NCI-H1417 treated with DMSO at 0.1 percent for 48 hours (cell line): Measurements from ENCODE around the gene PPFIA2.
"Not testable (repeated sequence)": the region's sequence is repeated elsewhere in the genome, so short reads cannot be mapped to it uniquely, and the experiment has no call there.

Experiments used
- DNase-seq: peaks from one replicate; lab custom pipeline; 2025; lab: John Stamatoyannopoulos, UW

Gene PPFIA2

DNA sequence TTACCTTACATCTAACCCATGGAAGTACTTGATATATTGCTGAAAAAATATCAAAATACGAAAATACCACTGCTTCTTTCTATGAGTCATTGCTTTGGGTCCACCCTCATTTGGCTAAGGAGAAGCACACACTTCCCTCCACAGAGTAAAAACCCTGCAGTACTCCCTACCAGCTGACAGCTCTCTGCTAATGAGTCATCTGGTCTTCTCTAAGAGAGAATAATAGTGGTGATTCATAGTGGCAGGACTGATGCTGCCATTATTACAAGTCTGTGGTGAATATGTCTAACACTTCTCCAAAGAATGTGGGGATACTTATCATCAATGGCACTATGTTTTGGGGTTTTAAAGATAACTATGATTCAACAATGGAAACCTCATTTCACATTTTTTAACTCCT is 90.7 kb downstream of the PPFIA2 start:
- no peak for DNase-seq

DNA sequence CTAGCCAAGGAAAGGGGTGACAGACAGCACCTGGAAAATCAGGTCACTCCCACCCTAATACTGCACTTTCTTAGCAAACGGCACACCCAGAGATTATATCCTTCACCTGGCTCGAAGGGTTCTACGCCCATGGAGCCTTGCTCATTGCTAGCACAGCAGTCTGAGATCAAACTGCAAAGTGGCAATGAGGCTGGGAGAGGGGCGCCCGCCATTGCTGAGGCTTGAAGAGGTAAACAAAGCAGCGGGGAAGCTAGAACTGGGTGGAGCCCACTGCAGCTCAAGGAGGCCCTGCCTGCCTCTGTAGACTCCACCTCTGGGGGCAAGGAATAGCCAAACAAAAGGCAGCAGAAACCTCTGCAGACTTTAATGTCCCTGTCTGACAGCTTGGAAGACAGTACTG is 99.8 kb downstream of the PPFIA2 start:
- DNase-seq, result not testable (repeated sequence)

DNA sequence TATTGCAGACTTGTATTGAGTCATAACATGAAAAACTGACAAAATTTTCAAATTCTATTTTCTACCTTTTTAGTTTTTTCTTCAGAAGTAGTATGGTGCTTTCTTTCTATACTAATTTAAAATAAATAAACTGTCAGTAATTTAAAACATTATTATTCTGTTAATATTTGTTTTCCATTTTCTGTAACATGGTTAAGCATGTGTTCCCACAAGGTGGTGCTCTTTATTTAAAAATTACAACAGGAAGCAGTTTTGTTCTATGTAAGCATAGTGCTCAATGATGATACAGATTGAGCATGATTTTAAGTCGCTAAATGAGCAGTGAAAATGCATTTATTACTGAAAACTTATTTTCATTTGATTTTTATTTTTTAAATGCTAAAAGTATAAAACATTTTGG is 114.6 kb downstream of the PPFIA2 start:
- DNase-seq, result peak; percentile 75

DNA sequence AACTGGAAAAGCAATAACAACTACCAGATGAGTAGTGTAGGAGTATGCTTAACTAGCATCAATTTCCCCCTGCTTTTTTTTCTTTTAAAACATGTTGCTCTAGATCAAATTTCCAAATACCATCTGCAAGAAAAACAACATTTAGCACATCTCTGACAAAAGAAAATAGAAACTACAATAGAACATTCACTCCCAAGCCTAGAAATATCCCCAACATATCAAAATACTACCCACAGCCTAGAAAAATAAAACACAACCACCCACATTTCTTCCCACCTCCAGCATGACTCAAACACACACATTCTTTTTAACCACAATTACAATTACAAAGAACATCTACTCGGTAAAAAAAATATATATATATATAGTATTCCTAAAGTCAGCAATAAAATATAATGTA is 120.0 kb downstream of the PPFIA2 start:
- DNase-seq, result no peak

DNA sequence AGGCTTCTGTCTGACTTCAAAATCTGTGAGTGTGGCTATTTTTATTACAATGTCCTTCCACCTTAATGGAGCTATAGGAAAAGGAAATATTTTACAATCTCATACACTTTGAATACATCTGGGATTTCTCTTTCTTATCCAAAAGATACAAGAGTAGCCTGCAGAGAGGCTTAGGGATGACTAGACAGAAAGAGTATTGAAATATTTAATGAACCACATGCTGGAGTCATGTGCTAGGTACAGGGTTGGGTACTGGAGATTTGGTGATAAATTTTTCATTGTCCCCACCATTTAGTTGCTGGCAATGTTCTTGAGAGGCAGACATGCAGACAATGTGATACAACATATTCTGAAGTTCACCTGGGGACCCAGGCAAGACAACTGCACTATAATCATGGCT is 126.0 kb downstream of the PPFIA2 start:
- DNase-seq, result no peak

DNA sequence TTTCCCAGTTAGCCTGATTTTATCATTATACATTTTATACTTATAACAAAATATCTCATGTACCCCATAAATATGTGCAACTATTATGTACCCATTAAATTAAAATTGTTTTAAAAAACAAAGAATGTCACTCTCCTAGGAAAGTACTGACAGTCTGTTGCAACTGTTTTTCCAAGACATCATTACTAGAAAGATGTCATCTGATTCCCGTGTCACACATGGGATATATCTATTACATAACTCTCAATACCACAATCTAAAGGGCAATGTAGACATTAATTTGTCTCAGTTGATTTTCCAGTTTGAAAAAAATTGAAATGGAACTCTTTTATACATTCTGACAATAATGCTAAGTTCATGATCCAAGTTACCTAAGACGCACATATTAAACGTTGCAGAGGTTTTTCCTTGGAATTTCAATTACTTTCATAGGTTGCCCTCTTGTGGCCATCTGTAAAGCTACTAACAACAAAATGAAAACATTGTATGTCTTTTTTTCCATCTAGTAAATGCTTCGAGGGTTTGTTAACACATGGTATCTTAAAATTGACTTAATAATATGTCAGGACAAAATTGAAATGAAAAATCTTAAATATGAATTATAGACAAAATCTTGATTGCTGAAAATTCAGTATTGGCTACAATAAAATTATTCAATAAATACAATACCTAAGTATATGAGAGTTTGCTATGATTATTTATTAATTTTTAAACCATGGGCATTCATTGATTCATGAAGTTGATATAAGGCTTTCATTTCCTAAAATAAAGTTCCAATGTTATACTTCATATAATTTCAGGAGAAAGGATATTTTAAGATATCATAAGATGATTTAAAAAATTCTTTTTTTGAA is 131.6 kb downstream of the PPFIA2 start:
- DNase-seq, result peak; percentile 17

DNA sequence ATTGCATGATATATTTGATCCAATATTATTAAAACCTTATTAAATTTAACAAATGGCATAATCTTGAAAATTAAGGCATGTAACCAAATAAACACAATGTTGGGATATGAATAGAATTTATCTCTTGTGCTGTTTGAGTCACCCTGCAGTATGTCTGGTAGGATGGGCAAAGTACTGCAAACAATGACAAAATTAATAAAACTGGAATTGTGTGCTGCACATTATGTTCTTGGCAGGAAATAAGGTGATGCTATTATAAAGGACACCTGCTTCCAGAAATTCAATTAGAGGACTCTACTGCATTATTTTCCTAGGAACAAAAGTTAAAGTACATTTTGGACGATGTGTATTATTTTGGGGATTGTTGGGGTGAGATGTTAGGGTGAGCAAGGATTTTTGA is 132.7 kb downstream of the PPFIA2 start:
- no peak for DNase-seq

DNA sequence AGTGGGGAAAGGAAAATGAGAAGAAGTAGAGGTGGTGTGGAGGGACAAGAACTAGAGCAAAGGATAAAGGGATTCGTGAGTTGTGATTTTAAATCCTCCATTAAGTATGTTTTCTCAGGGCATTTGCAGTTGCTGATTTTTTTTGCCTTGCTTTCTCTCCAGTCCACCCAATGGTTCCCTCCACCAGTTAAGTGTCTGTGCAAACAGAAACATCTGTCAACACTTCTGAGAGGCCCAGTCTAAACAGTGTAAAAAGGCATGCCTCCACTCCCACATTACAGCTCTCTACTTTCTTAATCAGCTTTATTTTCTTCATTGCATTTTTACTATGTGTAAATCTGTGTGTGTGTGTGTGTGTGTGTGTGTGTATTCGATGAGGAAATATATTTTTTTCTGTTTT is 141.2 kb downstream of the PPFIA2 start:
- no peak for DNase-seq

DNA sequence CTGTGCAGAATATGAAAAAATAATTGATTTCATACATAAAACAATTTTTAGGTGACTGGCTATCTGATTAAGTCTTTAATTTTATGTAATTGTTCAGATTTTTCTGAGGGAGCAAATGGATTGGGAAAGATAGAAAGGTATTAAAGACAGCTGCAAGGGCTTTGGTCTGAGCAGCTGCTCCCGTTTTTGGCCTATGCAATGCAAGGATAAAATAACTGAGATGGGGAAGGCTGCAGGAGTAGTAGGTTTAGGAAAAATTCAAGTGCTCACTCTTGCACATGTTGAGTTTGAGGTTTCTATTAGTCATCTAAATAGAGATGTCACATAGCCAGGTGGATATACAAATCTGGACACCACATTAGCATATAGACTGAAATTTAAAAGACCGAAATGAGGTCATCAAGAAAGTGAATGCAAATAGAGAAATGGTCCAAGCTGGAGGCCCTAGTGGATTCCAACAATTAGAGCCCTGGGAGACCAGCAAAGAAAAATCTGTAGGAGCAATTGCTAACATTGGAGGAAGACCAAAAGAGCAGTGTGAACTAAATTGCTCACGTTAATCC is 144.0 kb downstream of the PPFIA2 start:
- no peak for DNase-seq

DNA sequence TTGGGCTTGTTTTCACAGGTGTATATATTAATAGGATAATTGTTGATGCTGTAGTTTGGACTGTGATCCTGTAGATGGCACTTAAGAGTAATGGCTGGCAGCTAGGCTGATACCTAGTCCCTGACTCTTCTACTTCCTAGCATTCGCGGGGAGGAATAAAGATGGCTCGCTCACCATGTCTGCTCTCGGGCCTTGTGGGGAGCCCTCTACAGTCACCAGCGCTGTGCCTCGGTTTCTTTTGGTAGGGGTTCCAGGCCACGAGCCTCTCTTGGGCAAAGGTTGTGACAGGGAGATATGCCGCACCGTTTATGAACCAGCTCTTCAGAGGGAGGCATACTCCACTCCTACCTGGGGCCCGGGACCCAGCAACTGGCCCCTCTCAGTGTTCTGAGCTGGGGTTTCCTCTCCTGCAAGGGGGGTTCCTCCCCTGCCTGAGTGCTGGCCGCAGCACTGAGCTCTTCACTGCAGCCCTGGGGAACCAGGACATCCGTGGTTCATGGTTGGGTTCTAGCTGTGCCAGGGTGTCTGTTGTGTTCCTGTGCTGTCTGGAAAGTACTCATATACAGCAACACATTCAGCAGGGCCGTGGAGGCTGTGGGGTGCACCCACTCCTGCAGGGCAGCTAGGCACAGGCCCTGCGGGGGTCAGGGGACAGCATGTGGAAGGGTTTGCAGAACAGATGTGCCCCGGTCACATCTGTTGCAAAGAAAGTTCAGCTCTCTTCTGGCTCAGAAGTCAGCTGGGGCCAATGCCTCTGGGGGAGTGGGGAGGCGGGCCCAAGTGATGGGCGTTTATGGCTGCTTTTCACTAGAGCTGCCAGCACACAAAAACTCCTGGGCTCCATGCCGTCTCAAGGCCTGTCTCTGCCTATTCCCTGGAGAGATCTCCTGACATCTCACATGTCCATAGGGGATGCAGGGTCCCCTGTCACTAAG is 147.9 kb downstream of the PPFIA2 start:
- DNase-seq, result no peak

DNA sequence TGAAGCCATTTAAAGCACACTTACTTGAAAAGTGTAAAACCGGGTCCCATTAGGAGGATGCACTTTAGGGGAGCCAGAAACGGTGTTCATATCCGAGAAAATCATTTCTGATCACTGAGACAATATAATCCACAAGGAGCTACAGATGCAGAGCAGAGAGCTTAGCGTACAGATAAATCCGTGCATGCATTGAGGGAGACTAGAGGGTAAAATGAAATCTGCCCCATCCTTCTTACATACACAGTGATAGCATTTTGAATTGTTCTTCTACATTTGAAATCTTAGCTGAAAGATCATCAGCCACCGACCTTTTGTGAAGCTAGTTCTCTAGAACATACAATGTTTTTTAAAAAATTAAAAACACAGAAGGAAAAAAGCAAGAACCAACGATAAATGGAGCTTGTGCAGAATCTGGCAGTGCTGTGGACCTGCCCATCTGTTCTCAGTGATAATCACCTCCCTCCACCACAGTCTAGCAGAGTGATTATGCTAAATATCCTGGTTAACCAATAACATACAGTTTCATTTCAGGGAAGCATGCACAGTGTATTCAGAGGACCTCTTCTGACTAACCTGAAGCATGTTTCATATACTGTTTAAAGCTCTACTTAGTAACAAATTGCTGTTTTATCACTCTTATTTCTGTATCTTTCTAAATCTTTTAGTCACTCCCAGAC is 161.1 kb downstream of the PPFIA2 start:
- peak; percentile 88 for DNase-seq

DNA sequence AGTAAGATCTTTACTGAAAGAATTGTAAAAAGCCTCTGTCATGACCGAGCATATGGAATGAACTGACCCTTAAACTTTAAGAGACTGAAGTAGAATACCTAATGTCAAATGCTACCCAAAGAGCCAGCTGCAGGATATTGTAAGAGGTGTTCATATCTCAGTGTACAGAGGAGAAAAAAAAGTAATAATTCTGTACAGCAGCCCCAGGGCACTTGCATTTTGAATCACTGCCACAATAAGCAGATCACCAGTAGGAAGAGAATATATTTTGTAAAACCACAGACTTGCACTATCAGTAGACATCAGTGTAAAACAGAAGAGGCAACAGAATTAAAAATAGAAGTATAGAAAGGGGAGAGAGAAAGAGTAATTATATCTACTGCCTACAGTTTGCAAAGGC is 162.6 kb downstream of the PPFIA2 start:
- no peak for DNase-seq

DNA sequence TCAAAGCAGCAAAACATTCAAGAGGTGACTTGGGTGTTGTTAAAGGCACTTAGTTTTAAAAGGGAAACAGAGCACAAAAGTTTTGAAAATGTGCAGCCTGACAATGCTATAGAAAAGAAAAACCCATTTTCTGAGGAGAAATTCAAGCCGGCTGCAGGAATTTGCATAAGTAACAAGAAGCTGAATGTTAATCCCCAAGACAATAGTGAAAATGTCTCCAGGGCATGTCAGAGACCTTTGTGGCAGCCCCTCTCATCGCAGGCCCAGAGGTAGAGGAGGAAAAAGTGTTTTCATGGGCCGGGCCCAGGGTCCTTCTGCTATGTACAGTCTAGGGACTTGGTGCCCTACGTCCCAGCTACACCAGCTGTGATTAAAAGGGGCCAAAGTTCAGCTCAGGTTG is 167.9 kb downstream of the PPFIA2 start:
- DNase-seq, result no peak

DNA sequence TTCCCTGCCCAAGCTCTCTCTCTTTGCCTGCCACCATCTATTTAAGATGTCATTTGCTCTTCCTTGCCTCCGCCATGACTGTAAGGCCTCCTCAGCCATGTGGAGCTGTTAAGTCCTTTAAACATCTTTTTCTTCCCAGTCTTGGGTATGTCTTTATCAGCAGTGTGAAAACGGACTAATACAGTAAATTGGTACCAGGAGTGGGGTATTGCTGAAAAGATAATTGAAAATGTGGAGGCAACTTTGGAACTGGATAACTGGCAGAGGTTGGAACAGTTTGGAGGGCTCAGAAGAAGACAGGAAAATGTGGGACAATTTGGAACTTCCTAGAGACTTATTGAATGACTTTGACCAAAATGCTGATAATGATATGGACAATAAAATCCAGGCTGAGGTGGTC is 168.4 kb downstream of the PPFIA2 start:
- DNase-seq, result not testable (repeated sequence)

DNA sequence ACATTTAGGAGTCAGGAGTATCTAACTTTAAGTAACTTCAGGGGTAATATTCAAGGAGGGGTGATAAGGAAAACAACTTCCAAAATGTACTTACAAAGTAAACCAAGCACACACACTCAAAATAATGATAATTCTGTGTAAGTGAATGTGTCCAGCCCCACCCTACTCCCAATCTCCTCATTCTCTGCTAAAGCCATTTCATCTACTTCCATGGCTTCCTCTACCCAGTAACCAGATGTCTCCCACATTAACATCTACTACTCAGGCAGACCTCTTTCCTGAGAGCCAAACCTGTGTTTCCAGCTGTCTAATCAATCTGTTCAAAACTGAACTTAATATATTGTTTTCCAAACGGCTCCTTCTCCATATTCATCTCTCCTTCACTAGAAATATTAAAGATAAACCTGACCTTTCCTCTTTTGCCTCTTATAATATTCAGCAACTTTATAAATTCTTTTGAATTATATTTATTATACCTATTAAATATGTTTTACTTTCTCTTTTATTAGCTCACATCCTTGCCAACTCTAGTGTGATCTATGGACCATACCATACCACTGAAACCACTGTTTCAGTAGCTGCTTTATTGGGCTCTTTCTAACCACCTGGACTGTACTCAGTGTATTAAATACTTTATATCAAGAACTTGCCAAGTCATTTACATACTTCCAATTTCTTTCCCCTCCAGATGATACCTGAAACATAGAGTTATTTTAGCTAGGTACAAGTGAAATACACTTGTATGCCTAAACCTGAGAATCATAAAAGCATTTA is 170.7 kb downstream of the PPFIA2 start:
- DNase-seq, result no peak

DNA sequence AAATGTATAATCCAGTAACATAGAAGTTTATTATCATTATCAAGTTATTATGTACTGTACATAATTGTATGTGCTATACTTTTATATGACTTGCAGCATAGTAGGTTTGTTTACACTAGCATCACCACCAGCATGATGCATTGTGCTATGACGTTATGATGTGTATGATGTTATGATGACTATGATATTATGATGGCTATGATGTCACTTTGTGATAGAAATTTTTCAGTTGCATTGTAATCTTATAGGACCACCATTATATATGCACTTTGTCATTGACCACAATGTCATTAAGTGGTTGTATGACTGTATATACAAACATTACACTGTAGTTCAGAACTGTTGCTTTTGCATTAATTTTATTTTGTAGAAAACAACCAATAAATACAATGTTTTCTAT is 173.4 kb downstream of the PPFIA2 start:
- no peak for DNase-seq

DNA sequence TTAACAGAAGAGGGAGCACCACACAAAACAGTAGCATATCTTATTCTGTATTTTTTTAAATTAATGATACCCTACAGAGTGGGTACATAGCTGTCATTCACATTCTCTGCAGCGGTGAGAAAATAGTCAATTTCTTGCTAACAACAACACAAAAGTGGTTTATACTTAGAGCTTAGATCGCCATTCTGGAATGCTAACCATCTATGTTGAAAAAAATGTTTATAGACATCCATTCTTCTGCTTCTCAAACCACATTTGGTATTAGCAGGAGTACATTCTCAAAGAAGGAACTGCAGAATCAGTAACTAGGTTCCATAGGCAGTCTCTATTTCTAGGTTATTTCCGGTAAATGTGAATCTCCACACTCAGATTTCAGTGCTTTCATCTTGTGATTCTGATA is 185.9 kb downstream of the PPFIA2 start:
- DNase-seq, result no peak

DNA sequence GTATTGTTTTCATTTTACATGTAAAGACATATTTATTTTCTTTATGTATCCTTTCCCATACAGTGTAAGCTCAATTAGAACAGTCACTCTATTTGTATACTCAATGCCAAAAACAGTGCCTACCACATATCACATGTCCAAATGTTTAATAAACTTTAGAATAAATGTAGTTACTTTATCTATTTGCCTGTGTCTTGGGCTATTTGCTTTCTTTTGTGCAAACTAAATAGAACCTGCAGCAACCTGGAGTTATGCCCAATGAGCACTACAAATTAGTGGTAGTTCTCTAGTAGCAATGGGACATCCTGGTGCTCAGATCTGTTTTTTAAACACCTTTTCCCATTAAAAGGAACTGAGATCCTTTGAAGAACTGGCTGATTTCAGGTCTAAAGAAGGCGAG is 186.7 kb downstream of the PPFIA2 start:
- no peak for DNase-seq

DNA sequence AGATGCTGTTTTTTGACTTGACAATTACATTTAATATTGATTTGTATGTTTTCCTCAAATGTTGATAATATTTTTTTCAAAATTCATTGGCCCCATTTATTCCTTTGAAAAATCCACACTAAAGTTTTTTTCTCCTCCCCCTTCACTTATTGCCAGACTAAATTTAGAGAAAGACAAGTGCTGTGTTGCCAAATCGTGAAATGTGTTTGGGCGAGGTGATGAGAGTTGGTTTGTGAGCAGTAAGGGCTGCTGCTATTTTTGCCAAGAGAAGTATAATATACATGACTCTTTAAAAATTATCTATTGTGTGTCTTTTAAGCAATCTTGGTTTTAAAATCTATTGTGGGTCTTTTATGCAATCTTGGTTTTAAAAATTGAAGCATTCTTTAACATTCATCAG is 188.9 kb downstream of the PPFIA2 start:
- no peak for DNase-seq

DNA sequence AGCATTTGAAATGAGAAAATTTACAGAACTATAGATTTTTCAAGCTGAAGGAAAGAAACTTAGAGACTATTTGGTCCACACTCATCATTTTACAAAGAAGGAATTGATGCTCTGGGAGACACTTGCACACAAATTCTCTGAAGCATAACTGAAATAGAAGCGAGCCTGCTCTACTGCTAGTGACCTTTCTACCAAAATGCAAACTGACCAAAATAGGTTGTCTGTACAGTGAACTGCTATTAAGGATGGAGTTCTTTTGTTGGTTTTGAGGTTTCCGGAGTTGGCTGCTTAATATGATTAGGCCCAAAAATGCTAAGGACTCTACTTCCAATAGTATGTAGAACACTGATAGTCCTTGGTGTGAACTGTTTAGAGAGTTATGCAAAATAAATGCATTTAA is 194.9 kb downstream of the PPFIA2 start:
- no peak for DNase-seq

DNA sequence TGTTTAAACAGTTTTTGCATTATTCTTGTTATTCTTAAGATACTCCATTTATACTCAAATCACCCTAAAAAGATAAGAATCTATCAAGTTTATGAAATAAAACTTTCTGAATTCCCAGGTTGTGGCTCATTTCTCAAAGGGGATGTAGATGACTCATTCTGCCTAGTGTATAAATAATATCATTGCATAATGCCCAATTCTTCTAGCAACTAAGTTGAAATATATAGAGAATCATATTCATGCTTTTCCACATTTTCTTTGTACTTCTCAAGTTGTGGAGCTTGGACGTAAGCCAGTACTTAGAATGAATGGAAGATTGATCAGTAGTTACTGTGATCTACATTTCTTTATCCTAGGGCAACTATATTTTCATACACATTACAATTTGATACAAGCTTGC is 201.1 kb downstream of the PPFIA2 start:
- no peak for DNase-seq
